H1 (cell line): ENCODE results near the gene NUP88. TPM values are rescaled to one million over a fixed set of nuclear protein-coding genes. Genes with fewer than 3 reads are reported as not detected.

Experiments used
- CTCF ChIP-seq, 3 experiments: IDR thresholded peaks; 1 replicate in 2 of 3; 2 replicates in 1 of 3; pipeline versions ENCODE4 v1.5.1 to v1.6.1; 2011; ENCODE audit warnings: low read length in 3 of 3, mild to moderate bottlenecking in 3 of 3, inconsistent platforms in 2 of 3, low read depth in 1 of 3, moderate library complexity in 1 of 3; ENCODE audit not compliant: insufficient read depth in 1 of 3; ENCODE audit errors: control extremely low read depth in 1 of 3
- HDAC6 ChIP-seq: IDR thresholded peaks from one replicate; pipeline ENCODE4 v1.7.1; 2012; ENCODE audit warnings: low read depth, mild to moderate bottlenecking, inconsistent platforms, low read length, moderate library complexity
- RAD21 ChIP-seq, 2 experiments: IDR thresholded peaks in 1 of 2; conservative IDR thresholded peaks in 1 of 2; 2 replicates each; pipeline ENCODE4 v1.6.1; 2011; ENCODE audit warnings: low read depth in 2 of 2, low read length in 2 of 2, improper control_type of control experiment in 1 of 2, inconsistent platforms in 1 of 2, mild to moderate bottlenecking in 1 of 2, moderate library complexity in 1 of 2
- TEAD4 ChIP-seq: IDR thresholded peaks from 2 replicates; pipeline ENCODE4 v1.6.1; 2012; ENCODE audit warnings: low read depth, low read length, inconsistent platforms, mixed read lengths
- polyA plus RNA-seq, 7 experiments: library from polyadenylated mRNA; depleted of rRNA in 3 of 7; stranded (reverse) in 5 of 7; unstranded in 2 of 7; fragments of >200 nt in 5 of 7; fragments of 200-250 nt in 2 of 7; gene quantifications; 1 replicate in 5 of 7; 2 replicates in 1 of 7; 4 replicates in 1 of 7; pipeline versions ENCODE4 v1.2.1 to v1.2.3, GENCODE V29; 2011 to 2013; ENCODE audit warnings: missing spikeins in 2 of 7, mixed read lengths in 2 of 7
- total RNA-seq: library from RNA; stranded (reverse); fragmentation: NEBNext Ultra II Directional; extraction: Animal tissue kit (Norgen Biotek cat#: 25700); gene quantifications from 2 replicates; pipeline ENCODE4 v1.2.1, GENCODE V29; 2021
- TF ChIP-seq, protein P1 (sequence below): fragments of 300-600 bp; sonication (generic); IDR thresholded peaks from 2 replicates; pipeline ENCODE4 v1.7.1; 2012; ENCODE audit warnings: low read length, moderate library complexity, mild to moderate bottlenecking, inconsistent platforms; ENCODE audit not compliant: insufficient replicate concordance

NUP88 gene
- total and polyA plus RNA-seq, 2 of the 8 experiments (the other 6 are each of a cell fraction or from before 2014, with no cell fraction given), result 77.4 to 105 TPM

DNA sequence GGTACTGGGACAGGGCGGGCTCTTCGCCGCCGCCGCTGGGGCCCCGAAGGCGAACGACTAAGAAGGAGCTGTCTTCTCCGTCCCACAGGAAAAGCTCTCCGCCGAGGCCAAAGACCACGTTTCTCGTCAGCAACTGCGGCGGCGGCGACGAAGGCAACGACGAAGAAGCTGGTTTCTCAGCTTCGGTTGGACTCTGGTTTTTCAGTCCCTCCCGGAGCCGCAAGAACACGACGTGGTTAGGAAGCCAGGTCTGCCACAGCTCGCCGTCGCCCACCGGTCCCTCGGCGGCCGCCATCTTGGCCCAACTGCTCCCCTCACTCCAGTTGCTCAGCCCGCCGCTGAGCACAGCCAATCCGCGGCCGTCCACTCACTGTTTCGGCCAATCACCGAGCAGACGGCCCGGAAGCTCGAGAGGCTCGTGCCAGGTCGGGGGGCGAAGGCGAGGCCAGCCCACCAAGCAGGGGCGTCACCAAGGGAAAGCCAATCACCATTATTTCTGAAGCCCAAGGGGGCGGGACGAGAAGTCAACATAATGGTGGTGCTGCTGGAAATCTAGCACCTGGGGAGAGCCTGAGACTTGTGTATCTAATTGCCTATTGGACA is at the start of gene NUP88 (continued):
- TF ChIP-seq CTCF (IDR thresholded peaks at IDR 0.05; ENCODE audit: control extremely low read depth in 1 of 3, insufficient read depth in 1 of 3, low read depth in 1 of 3, low read length in 3 of 3) (no peak), HDAC6 (no peak), TEAD4 (no peak), RAD21 (IDR thresholded peaks at IDR 0.05 in 1 of 2, conservative IDR thresholded peaks at IDR 0.05 in 1 of 2; ENCODE audit: low read depth in 2 of 2, low read length in 2 of 2) (no peak)
- TF ChIP-seq, protein P1, sequence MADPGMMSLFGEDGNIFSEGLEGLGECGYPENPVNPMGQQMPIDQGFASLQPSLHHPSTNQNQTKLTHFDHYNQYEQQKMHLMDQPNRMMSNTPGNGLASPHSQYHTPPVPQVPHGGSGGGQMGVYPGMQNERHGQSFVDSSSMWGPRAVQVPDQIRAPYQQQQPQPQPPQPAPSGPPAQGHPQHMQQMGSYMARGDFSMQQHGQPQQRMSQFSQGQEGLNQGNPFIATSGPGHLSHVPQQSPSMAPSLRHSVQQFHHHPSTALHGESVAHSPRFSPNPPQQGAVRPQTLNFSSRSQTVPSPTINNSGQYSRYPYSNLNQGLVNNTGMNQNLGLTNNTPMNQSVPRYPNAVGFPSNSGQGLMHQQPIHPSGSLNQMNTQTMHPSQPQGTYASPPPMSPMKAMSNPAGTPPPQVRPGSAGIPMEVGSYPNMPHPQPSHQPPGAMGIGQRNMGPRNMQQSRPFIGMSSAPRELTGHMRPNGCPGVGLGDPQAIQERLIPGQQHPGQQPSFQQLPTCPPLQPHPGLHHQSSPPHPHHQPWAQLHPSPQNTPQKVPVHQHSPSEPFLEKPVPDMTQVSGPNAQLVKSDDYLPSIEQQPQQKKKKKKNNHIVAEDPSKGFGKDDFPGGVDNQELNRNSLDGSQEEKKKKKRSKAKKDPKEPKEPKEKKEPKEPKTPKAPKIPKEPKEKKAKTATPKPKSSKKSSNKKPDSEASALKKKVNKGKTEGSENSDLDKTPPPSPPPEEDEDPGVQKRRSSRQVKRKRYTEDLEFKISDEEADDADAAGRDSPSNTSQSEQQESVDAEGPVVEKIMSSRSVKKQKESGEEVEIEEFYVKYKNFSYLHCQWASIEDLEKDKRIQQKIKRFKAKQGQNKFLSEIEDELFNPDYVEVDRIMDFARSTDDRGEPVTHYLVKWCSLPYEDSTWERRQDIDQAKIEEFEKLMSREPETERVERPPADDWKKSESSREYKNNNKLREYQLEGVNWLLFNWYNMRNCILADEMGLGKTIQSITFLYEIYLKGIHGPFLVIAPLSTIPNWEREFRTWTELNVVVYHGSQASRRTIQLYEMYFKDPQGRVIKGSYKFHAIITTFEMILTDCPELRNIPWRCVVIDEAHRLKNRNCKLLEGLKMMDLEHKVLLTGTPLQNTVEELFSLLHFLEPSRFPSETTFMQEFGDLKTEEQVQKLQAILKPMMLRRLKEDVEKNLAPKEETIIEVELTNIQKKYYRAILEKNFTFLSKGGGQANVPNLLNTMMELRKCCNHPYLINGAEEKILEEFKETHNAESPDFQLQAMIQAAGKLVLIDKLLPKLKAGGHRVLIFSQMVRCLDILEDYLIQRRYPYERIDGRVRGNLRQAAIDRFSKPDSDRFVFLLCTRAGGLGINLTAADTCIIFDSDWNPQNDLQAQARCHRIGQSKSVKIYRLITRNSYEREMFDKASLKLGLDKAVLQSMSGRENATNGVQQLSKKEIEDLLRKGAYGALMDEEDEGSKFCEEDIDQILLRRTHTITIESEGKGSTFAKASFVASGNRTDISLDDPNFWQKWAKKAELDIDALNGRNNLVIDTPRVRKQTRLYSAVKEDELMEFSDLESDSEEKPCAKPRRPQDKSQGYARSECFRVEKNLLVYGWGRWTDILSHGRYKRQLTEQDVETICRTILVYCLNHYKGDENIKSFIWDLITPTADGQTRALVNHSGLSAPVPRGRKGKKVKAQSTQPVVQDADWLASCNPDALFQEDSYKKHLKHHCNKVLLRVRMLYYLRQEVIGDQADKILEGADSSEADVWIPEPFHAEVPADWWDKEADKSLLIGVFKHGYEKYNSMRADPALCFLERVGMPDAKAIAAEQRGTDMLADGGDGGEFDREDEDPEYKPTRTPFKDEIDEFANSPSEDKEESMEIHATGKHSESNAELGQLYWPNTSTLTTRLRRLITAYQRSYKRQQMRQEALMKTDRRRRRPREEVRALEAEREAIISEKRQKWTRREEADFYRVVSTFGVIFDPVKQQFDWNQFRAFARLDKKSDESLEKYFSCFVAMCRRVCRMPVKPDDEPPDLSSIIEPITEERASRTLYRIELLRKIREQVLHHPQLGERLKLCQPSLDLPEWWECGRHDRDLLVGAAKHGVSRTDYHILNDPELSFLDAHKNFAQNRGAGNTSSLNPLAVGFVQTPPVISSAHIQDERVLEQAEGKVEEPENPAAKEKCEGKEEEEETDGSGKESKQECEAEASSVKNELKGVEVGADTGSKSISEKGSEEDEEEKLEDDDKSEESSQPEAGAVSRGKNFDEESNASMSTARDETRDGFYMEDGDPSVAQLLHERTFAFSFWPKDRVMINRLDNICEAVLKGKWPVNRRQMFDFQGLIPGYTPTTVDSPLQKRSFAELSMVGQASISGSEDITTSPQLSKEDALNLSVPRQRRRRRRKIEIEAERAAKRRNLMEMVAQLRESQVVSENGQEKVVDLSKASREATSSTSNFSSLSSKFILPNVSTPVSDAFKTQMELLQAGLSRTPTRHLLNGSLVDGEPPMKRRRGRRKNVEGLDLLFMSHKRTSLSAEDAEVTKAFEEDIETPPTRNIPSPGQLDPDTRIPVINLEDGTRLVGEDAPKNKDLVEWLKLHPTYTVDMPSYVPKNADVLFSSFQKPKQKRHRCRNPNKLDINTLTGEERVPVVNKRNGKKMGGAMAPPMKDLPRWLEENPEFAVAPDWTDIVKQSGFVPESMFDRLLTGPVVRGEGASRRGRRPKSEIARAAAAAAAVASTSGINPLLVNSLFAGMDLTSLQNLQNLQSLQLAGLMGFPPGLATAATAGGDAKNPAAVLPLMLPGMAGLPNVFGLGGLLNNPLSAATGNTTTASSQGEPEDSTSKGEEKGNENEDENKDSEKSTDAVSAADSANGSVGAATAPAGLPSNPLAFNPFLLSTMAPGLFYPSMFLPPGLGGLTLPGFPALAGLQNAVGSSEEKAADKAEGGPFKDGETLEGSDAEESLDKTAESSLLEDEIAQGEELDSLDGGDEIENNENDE, result no peak
